Anterior cingulate cortex (tissue), 58 donors: ENCODE measurements around the gene VWDE.

Source experiments
- DNase-seq, 58 donors: peaks; one replicate each; lab custom pipeline; 2025; lab: John Stamatoyannopoulos, UW

VWDE gene

GRCh38 chr7:12337095-12337494 lies 66.6 kb downstream of the VWDE start:
- DNase-seq: no peak

GRCh38 chr7:12328888-12329770 lies 74.5 kb downstream of the VWDE start:
- DNase-seq: no peak

- no peak for DNase-seq
Measured at GRCh38 chr7:12327922-12328321, 75.7 kb downstream of the VWDE start.

- no peak for DNase-seq
Measured at GRCh38 chr7:12325646-12326045, 78.0 kb downstream of the VWDE start.

DNA sequence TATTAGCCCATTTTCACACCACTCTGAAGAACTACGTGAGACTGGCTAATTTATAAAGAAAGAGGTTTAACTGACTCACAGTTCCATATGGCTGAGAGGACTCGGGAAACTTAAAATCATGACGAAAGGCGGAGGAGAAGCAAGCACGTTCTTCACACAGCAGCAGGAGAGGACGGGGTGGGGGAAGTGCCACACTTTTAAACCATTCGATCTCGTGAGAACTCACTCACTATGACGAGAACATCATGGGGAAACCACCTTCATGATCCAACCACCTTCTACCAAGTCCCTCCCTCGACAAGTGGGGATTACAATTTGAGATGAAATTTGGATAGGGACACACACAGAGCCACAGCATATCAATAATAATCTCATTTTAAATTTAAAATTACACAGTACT lies 80.2 kb downstream of the VWDE start:
- no peak for DNase-seq

- no peak for DNase-seq
Measured at GRCh38 chr7:12322903-12323300, 80.8 kb downstream of the VWDE start.

- DNase-seq: peak in 1 of 58 donors; percentile 6
Measured at GRCh38 chr7:12322284-12322902, 81.3 kb downstream of the VWDE start.

DNA sequence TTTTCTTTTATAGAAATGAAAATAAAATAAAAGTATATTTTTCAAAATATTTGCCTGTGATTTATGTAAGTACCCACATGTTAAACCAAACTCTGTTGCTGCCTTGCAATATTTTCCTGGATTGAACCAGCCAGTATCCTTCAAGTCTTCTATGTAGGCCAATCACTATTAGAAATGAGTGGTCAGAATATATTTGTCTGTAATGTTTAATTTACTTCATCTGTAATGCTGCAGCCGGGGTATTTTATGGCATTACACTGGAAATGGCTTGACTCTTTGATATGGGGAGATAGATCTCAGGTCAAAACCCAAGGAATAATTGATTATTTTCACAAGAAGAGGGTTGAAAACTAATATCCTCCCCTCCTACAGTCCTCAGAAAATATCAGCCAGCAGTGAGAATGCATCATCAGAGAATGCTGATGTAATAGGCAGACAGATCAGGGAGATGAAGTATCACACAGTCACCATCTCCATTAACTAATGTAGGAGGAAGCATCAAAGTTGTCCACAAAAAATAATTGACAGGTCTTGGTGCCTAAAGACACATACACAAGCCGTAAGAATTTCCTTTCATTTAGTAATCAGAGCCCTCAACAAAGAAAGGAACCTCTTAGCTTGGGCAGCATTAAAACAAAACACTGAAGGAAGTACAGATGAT lies 82.5 kb downstream of the VWDE start:
- no peak for DNase-seq

GRCh38 chr7:12320241-12320986 lies 83.3 kb downstream of the VWDE start:
- no peak for DNase-seq

- DNase-seq: no peak
Measured at GRCh38 chr7:12317675-12318074, 86.0 kb downstream of the VWDE start.

- DNase-seq: no peak
Measured at GRCh38 chr7:12316925-12317324, 86.7 kb downstream of the VWDE start.

DNA sequence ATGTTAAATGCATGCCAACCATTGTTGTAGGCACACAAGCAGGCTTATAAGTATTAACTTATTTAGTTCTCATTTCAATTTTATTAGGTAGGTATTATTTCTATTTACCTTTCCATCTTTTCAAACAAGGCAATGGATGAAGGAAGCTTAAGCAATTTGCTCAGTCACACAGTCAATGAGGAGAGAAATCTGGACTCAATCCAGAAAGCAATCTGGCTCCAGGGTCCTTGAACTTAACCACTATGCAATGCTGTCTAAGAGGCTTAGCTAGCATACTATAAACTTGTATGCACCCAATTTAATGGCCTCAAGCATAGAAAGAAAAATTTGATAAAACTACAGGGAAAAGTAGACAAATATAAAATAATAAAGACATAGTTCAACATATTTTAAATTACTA lies 88.6 kb downstream of the VWDE start:
- no peak for DNase-seq

- no peak for DNase-seq
Measured at GRCh38 chr7:12314199-12314598, 89.5 kb downstream of the VWDE start.

DNA sequence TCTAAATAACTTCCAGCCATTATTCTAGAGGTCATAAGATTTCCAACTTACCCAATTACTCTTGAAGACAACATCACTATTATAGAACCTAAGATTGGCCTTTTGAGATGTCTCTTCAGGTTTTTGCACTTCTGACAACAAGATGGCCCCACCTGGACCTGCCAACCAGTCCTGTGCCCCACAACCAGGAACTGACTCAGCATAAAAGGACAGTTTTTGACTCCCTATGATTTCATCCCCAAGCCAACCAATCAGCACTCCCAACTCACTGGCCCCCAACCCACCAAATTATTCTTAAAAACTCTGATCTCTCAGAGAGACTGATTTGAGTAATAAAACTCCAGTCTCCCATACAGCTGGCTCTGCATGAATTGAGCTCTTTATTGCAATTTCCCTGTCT lies 98.2 kb downstream of the VWDE start:
- DNase-seq: no peak

GRCh38 chr7:12303495-12303894 lies 100.2 kb downstream of the VWDE start:
- DNase-seq: no peak

DNA sequence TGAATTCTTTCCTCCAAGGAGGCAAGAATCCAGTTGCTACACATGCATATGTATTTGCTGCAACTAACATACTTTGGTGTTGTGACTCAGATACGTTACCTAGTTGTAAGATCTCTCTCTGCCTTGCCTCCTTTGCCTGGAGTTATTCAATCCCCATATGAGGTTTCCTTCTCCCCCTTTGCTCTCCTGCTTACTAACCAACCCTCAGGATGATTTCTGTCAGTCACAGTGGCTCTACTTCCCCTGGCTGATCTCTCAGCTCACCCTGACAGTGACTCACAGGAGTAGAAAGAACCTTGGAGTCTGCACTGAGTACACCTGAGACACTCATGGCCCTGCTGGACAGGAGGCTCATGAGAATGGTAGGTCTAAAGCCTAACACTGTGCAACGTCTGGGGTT lies 100.6 kb downstream of the VWDE start:
- no peak for DNase-seq

- DNase-seq: no peak
Measured at GRCh38 chr7:12300415-12300814, 103.2 kb downstream of the VWDE start.

GRCh38 chr7:12299367-12299766 lies 104.3 kb downstream of the VWDE start:
- DNase-seq: no peak

- DNase-seq: no peak
Measured at GRCh38 chr7:12297283-12298108, 106.2 kb downstream of the VWDE start.

GRCh38 chr7:12296051-12296570 lies 107.6 kb downstream of the VWDE start:
- DNase-seq: no peak
